GM19238 (cell line): ENCODE measurements around the gene GRID1.

Source experiments
- DNase-seq: peaks from one replicate; pipeline ENCODE4 v3.0.0; 2011; ENCODE audit warnings: low spot score; ENCODE audit not compliant: insufficient read length

The GRID1 gene

GRCh38 chr10:86366033-86366901 lies at the start of gene GRID1:
TSS of gene GRID1 (minus strand) at chr10:86366795.
- DNase-seq, result no peak

- no peak for DNase-seq
Measured at GRCh38 chr10:86415583-86415982, 49.0 kb upstream of the GRID1 start.

- DNase-seq, result no peak
Measured at GRCh38 chr10:86415116-86415515, 48.5 kb upstream of the GRID1 start.

GRCh38 chr10:86413046-86413728 lies 46.6 kb upstream of the GRID1 start:
- DNase-seq, result peak; percentile 51

- no peak for DNase-seq
Measured at GRCh38 chr10:86411852-86412560, 45.4 kb upstream of the GRID1 start.

GRCh38 chr10:86411281-86411841 lies 44.8 kb upstream of the GRID1 start:
- DNase-seq, result no peak

GRCh38 chr10:86410542-86411124 lies 44.0 kb upstream of the GRID1 start:
- no peak for DNase-seq

- no peak for DNase-seq
Measured at GRCh38 chr10:86409183-86409582, 42.6 kb upstream of the GRID1 start.

GRCh38 chr10:86403183-86403797 lies 36.7 kb upstream of the GRID1 start:
- DNase-seq, result no peak

GRCh38 chr10:86402283-86402941 lies 35.8 kb upstream of the GRID1 start:
- DNase-seq, result no peak

GRCh38 chr10:86401588-86402282 lies 35.1 kb upstream of the GRID1 start:
- DNase-seq, result no peak

- DNase-seq, result no peak
Measured at GRCh38 chr10:86400705-86401587, 34.4 kb upstream of the GRID1 start.

GRCh38 chr10:86399879-86400704 lies 33.5 kb upstream of the GRID1 start:
- DNase-seq, result peak; percentile 89

GRCh38 chr10:86399514-86399878 lies 32.9 kb upstream of the GRID1 start:
- no peak for DNase-seq

- DNase-seq, result no peak
Measured at GRCh38 chr10:86397120-86397519, 30.5 kb upstream of the GRID1 start.

- DNase-seq, result no peak
Measured at GRCh38 chr10:86393862-86394455, 27.4 kb upstream of the GRID1 start.

GRCh38 chr10:86393362-86393761 lies 26.8 kb upstream of the GRID1 start:
- DNase-seq, result no peak

- peak; percentile 36 for DNase-seq
Measured at GRCh38 chr10:86392723-86393094, 26.1 kb upstream of the GRID1 start.
